Subcutaneous adipose tissue (tissue), 4 donors: ENCODE data around the gene THSD7A. TPM values are rescaled to one million over a fixed set of nuclear protein-coding genes. Genes with fewer than 3 reads are reported as not detected.

Experiments
- CTCF ChIP-seq: fragments of 450-650 bp; IDR thresholded peaks from one replicate; pipeline ENCODE4 v1.5.1; 2016; ENCODE audit warnings: low read depth, mild to moderate bottlenecking, control low read depth, antibody characterized with exemption, moderate library complexity
- total RNA-seq, 4 donors: library from RNA; depleted of rRNA; stranded (reverse); fragments of >200 nt; gene quantifications; one replicate each; pipeline ENCODE4 v1.1.0, GENCODE V29; 2016

THSD7A gene
- total RNA-seq, 4 donors from 2014 or later: 2.0 to 11.1 (median 7.4) TPM

GRCh38 chr7:11786186-11786585 is 45.8 kb downstream of the THSD7A start:
- no peak for TF ChIP-seq CTCF

- TF ChIP-seq CTCF: no peak
These were observed 47.0 kb downstream of the THSD7A start for GRCh38 chr7:11784769-11785536.

DNA sequence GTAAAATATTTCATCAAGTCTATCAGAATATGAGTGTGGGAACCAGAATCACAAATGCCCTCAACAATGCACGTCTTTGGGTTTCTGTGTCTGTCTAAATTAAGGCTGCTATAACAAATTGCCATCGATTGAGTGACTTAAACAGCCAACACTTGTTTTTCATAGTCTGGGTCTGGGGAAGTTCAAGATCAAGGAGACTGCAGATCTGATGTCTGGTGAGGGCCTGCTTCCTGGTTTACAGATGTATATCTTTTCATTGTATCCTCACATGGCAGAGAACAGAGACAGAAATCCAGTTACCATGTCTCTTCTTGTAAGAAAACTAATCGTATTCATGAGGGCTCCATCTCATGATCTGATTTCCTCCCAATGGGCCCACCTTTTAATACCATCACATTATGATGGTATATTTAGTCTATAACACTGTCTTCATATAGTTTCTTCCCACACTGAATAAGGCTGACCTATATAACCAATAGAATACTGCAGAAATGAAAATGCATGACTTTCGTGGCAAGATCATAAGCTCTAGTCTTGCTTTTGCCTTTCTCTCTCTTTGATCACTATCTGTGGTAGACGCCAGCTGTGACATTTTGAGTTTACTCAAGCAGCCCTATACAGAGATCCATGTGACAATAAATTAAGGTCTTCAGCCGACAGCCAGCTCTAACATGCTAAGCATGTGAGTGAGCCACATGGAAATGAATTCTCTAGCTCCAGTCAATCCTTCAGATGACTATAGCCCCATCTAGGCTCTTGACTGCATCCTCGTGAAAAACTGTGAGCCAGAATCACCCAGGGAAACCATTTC is 51.9 kb downstream of the THSD7A start:
- TF ChIP-seq CTCF: no peak

GRCh38 chr7:11776039-11776438 is 56.0 kb downstream of the THSD7A start:
- no peak for TF ChIP-seq CTCF

DNA sequence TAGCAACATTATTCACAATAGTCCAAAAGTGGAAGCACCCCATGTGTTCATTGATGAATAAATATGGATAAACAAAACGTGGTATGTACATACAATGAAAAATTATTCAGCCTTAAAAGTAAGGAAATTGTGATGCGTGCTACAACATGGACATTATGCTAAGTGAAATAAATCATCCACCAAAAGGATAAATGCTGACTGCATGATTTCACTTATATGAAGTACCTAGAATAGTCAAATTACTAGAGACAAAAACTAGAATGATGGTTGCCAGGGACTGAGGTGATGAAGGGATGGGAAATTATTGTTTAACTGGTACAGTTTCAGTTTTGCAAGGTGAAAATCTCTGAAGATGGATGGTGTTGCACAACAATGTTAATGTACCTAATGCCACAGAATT is 56.6 kb downstream of the THSD7A start:
- TF ChIP-seq CTCF: no peak

DNA sequence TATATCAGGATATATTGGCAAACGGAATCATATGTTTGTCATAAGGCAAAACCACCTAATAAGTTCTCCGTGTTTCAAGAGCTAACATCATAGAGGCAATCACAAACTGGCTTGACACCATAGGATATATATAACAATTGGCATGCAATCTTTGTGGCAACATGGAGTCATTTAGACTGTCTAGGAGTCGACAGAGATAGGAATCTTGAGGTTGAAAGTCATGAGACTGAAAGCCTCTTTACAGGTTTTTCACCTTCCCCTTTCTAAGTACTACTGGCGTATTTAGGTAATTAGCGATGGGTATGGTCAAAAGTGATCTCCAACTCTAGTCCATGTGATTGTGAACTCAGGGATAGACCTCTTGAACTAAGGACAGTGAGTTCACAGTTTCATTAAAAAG is 63.7 kb downstream of the THSD7A start:
- TF ChIP-seq CTCF: no peak

DNA sequence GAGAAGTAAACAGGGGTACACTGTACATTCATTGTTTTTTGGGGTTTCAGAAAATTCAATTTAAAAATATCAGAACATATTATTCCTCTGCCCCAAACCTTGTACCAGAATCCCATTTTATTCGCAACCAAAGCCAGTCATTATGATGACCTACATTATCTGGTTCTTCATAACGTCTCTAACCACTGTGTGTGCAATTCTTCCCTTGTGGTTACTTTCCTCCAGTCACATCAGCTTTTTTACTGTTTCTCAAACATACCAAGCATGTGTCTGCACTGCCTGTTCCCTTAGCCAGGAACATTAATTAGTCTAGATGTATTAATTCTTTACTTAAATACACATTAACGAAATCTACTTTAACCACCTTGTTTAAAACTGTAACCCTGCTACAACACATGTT is 64.8 kb downstream of the THSD7A start:
- no peak for TF ChIP-seq CTCF
